Endothelial cell (in vitro differentiated cells): Measurements from ENCODE around the gene PARP2. TPM values are rescaled to one million over a fixed set of nuclear protein-coding genes. Genes with fewer than 3 reads are reported as not detected.
"Not testable (repeated sequence)": the region's sequence is repeated elsewhere in the genome, so short reads cannot be mapped to it uniquely, and the experiment has no call there.

Experiments
- DNase-seq: peaks from one replicate; pipeline ENCODE4 v3.0.0; 2021; ENCODE audit warnings: low spot score
- H3K27ac Mint-ChIP-seq: one replicate; pipeline ENCODE4 v1.8.0; 2021; ENCODE audit warnings: mixed read lengths, inconsistent platforms; ENCODE audit not compliant: unreplicated experiment
- H3K27me3 Mint-ChIP-seq: one replicate; pipeline ENCODE4 v1.8.0; 2021; ENCODE audit warnings: mild to moderate bottlenecking, moderate library complexity, mixed read lengths, inconsistent platforms; ENCODE audit not compliant: unreplicated experiment
- H3K36me3 Mint-ChIP-seq: one replicate; pipeline ENCODE4 v1.8.0; 2021; ENCODE audit warnings: mild to moderate bottlenecking, low read depth, mixed read lengths, inconsistent platforms; ENCODE audit not compliant: unreplicated experiment
- H3K4me1 Mint-ChIP-seq: one replicate; pipeline ENCODE4 v1.8.0; 2021; ENCODE audit warnings: mild to moderate bottlenecking, mixed read lengths, inconsistent platforms; ENCODE audit not compliant: unreplicated experiment
- H3K4me3 Mint-ChIP-seq: one replicate; pipeline ENCODE4 v1.8.0; 2021; ENCODE audit warnings: mild to moderate bottlenecking, mixed read lengths, inconsistent platforms; ENCODE audit not compliant: unreplicated experiment
- H3K9me3 Mint-ChIP-seq: one replicate; pipeline ENCODE4 v1.8.0; 2021; ENCODE audit warnings: mixed read lengths, inconsistent platforms; ENCODE audit not compliant: unreplicated experiment
- total RNA-seq: library from RNA; stranded (reverse); fragmentation: NEBNext Ultra II Directional; extraction: Animal tissue kit (Norgen Biotek cat#: 25700); gene quantifications from one replicate; pipeline ENCODE4 v1.2.1, GENCODE V29; 2021; ENCODE audit not compliant: unreplicated experiment
- TF ChIP-seq, protein P1 (sequence below): fragments of 200-600 bp; sonication (generic); IDR thresholded peaks from one replicate; pipeline ENCODE4 v1.5.0; 2021; ENCODE audit warnings: antibody characterized with exemption; ENCODE audit not compliant: unreplicated experiment

PARP2 gene
- total RNA-seq, 1 donor from 2014 or later: 24.4 TPM

GRCh38 chr14:20332788-20333493 is 10.5 kb upstream of the PARP2 start, which contains the start of gene CCNB1IP1:
TSS of gene CCNB1IP1 (minus strand) at chr14:20333279. CDS start at chr14:20316523, 16,756 bp downstream.
- H3K4me1 Mint-ChIP-seq: peaks cover 22% of the 10 kb centered on the region
- H3K36me3 Mint-ChIP-seq: no peaks in the 10 kb centered on the region
- no peaks in the 10 kb centered on the region for H3K9me3 Mint-ChIP-seq
- TF ChIP-seq, protein P1, sequence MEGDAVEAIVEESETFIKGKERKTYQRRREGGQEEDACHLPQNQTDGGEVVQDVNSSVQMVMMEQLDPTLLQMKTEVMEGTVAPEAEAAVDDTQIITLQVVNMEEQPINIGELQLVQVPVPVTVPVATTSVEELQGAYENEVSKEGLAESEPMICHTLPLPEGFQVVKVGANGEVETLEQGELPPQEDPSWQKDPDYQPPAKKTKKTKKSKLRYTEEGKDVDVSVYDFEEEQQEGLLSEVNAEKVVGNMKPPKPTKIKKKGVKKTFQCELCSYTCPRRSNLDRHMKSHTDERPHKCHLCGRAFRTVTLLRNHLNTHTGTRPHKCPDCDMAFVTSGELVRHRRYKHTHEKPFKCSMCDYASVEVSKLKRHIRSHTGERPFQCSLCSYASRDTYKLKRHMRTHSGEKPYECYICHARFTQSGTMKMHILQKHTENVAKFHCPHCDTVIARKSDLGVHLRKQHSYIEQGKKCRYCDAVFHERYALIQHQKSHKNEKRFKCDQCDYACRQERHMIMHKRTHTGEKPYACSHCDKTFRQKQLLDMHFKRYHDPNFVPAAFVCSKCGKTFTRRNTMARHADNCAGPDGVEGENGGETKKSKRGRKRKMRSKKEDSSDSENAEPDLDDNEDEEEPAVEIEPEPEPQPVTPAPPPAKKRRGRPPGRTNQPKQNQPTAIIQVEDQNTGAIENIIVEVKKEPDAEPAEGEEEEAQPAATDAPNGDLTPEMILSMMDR: no peak
- H3K4me3 Mint-ChIP-seq: peak within 1 kb of the TSS; percentile 99
- H3K27ac Mint-ChIP-seq: peak within 1 kb of the TSS; percentile 100
- H3K27me3 Mint-ChIP-seq: peaks cover 2% of the 10 kb centered on the region
- peak; percentile 44 for DNase-seq

- Mint-ChIP-seq H3K27ac (peak overlapping the region; percentile 100), H3K27me3 (peaks cover 2% of the 10 kb centered on the region), H3K4me3 (peak overlapping the region; percentile 99), H3K4me1 (peaks cover 22% of the 10 kb centered on the region), H3K9me3 (no peaks in the 10 kb centered on the region), H3K36me3 (no peaks in the 10 kb centered on the region)
- TF ChIP-seq, protein P1: no peak
- DNase-seq: no peak
These were observed 10.0 kb upstream of the PARP2 start for GRCh38 chr14:20333494-20333841.

DNA sequence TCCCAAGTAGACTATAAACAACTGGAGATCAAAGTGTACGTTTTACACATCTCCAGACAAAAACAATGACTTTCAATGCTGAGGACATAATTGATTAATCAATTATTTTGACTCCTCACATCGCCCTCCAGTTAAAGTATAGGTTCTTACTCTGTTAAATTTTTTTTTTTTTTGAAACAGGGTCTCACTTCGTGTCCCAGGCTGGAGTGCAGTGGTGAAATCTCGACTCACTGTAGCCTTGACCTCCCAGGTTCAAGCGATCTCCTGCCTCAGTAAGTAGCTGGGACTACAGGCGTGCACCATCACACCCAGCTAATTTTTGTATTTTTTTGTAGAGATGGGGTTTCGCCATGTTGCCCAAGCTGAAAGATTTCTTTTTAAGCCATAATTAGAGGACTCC is 9.4 kb upstream of the PARP2 start:
- TF ChIP-seq, protein P1: no peak
- H3K36me3 Mint-ChIP-seq: no peaks in the 10 kb centered on the region
- no peak overlapping the region for H3K27ac Mint-ChIP-seq
- DNase-seq: no peak
- no peaks in the 10 kb centered on the region for H3K9me3 Mint-ChIP-seq
- peaks cover 3% of the 10 kb centered on the region for H3K27me3 Mint-ChIP-seq
- peaks cover 22% of the 10 kb centered on the region for H3K4me1 Mint-ChIP-seq
- no peak overlapping the region for H3K4me3 Mint-ChIP-seq

DNA sequence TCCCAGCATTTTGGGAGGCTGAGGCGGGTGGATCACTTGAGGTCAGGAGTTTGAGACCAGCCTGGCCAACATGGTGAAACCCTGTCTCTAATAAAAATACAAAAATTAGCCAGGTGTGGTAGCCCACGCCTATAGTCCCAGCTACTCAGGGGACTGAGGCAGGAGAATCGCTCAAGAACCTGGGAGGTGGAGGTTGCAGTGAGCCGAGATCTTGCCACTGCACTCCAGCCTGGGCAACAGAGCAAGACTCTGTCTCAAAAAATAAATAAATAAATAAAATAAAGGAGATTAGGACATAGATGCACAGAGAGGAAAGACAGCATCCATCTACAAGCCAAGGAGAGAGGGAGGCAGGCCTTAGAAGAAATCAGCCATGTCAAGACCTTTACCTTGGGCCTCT is 2.4 kb upstream of the PARP2 start:
- not testable (repeated sequence) for H3K9me3 Mint-ChIP-seq, H3K27ac Mint-ChIP-seq, H3K4me3 Mint-ChIP-seq, DNase-seq, H3K4me1 Mint-ChIP-seq, H3K27me3 Mint-ChIP-seq
- peaks cover 16% of the 10 kb centered on the region for H3K36me3 Mint-ChIP-seq

DNA sequence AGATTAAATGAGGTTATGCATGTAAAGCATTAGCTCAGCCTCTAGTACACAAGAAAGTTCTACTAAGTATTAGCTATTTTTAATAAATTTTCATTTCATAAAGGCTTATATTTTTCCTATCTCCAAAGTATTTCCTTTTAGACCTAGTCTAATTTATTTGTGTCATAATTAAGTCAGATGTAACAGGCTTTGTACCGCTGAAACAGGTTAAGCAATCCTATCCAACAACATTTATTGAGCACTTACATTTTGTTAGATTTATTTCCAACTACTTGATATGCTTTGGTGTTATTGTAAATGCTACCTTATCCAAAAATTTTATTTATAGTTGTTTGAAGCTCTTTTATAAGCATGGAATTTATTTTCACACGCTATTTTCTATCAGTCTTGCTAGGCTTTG is 1.8 kb upstream of the PARP2 start:
- TF ChIP-seq, protein P1: no peak
- H3K36me3 Mint-ChIP-seq: peaks cover 19% of the 10 kb centered on the region
- H3K9me3 Mint-ChIP-seq: no peaks in the 10 kb centered on the region
- no peaks in the 10 kb centered on the region for H3K4me1 Mint-ChIP-seq
- peaks cover 9% of the 10 kb centered on the region for H3K27me3 Mint-ChIP-seq
- DNase-seq: no peak
- no peak overlapping the region for H3K27ac Mint-ChIP-seq
- peak overlapping the region; percentile 90 for H3K4me3 Mint-ChIP-seq
